Muscle of arm (tissue), 12 donors: ENCODE measurements around the gene C1QL1. TPM values are rescaled to one million over a fixed set of nuclear protein-coding genes. Genes with fewer than 3 reads are reported as not detected.
"Not testable (repeated sequence)": the region's sequence is repeated elsewhere in the genome, so short reads cannot be mapped to it uniquely, and the experiment has no call there.

Experiments
- DNase-seq: peaks from one replicate; pipeline ENCODE4 v3.0.0-alpha.2; 2013
- polyA plus RNA-seq, 12 donors: library from polyadenylated mRNA; unstranded; fragments of 120-200 nt; gene quantifications; one replicate each; pipeline ENCODE4 v1.2.1, GENCODE V29; 2013; ENCODE audit not compliant: insufficient read length in 12 of 12

Gene C1QL1
- polyA plus RNA-seq, 12 donors, result 1.2 to 8.8 (median 1.9) TPM; not detected in 1

DNA sequence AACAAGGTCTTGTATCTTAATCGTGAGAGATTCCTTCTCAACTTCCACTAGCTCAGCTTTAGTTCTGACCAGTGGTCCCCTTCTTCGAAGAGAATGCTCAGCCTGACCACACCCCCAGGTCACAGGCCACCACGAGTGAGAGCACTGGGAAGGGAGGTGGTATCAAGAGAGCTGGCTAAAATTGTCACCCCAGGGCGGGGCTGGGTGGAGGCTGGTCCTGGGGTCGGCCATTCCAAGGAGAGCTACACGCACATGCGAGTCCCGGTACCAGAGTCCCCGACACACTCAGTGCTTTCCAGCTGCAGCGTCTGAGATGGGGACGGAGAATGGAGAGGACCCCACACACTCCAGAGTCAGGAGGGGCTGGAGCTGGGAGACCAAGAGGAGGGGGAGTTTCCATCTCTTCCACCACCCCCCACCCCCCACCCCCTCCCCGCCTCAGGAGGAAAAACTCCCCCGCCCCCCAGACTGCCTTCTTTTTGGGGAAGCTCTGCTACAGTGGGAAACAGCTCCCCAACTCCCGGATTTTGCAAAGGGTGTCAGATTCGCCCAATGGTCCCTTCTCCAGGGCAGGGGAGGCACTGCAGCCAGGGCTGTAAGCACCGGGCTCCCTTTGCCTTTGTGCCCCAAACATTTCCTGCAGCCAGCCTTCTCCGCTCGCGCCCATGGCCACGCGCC, 1.6 kb downstream of the C1QL1 start:
- no peak for DNase-seq

DNA sequence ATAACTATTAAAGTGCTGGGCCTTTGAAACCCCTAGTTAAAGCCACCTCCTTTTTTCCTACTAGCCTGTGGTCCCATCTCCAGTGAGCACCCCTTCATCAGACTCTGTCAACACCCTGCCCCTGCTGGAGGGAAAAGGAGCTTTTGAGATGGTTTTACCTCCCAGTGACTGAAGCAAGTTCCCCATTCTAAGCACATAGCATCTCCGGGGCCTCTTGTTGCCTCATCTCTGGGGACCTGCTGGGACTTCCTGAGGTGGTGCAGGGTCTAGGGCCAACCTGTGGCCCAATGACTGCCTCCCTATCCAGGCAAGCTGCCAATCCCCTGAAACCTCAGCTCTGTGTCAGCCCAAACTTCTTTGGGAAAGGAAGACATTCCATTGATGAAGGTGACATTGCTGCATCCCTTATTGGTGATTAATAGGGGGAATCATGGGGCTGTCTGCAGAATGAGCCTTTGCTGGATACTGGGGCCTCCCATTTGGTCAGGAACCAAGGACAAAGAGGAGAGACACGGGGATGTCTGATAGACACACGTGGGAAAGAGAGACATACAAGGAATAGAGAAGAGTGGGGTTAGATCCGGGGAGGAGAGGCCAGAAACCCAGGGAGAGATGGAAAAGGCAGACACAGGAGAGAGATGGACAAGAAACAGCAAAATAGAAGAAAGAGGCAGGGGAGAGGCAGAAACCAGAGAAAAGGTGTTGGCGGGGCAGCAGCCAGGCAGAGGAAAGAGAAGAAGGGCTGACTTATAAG, 2.4 kb downstream of the C1QL1 start:
- no peak for DNase-seq

DNA sequence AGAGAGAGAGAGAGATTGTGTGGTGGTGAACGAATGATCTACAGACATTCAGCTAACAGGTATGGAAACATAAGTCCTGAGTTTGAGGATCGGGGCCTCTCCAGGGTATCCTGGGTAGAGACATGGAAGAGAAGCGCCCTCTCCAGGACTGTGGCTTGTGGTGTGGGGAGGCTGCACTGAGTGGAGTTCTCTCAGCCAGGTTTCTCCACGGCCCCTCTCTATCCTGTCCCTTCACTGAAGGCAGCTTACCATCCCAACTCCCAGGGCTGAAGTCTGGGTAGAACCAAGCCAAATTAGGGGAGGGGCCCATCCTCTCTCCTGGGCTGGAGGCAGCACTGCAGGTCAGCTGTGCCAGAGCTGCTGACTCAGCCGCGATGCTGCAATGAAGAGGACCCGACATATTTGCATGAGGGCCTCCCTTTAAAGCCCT, 6.2 kb downstream of the C1QL1 start:
- no peak for DNase-seq

DNA sequence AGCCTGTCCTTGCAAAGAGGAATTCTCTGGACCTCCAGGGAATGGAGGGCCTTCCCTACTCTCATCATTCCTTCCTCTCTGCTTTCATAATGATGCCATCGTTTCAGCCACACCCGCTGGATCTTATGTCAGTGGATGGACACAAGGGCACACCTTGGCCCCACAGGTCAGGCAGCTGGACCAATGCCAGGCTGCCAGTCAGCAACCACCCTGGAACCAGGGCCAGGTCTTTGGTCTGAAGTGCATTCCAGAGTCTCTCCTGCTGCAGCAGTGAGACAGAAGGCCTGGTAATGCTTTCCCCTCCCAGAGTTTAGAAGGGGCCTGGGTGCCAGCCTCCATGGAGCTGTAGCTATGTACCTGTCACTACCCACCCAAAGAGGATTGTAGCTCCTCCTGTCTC, 7.4 kb downstream of the C1QL1 start:
- DNase-seq, result no peak

DNA sequence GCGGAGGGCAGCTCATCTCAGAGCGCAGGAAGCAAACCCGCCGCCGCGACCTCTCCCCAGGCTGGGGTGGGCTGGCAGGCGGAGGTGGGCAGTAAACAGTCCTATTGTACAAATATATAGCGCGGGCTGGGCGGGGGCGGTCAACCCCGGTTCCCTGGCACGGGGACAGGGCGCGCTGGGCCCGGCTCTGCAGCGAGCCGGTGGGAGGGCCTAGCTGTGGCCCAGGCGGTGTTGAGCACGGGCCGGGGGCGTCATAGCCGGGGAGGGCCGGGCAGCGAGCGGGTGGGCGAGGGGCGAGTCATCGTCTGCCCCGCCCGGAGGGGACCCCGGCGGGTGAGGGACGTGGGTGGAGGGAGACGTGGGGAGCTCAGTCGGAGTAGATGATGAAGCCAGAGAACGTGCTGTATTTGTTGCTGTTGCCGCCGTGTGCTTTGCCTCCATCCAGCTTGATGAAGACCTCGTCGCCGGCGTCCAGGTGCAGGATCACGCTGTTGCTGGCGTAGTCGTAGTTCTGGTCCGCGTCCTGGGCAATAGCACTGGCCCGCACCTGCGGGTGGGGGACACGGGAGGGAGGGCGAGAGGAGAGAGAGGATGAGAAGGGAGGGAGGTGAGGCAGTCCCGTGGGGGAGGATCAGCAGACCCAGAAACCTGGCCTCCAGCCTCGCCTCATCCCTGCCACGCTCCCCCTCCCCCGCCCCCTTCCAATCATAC, 8.1 kb downstream of the C1QL1 start:
- no peak for DNase-seq

DNA sequence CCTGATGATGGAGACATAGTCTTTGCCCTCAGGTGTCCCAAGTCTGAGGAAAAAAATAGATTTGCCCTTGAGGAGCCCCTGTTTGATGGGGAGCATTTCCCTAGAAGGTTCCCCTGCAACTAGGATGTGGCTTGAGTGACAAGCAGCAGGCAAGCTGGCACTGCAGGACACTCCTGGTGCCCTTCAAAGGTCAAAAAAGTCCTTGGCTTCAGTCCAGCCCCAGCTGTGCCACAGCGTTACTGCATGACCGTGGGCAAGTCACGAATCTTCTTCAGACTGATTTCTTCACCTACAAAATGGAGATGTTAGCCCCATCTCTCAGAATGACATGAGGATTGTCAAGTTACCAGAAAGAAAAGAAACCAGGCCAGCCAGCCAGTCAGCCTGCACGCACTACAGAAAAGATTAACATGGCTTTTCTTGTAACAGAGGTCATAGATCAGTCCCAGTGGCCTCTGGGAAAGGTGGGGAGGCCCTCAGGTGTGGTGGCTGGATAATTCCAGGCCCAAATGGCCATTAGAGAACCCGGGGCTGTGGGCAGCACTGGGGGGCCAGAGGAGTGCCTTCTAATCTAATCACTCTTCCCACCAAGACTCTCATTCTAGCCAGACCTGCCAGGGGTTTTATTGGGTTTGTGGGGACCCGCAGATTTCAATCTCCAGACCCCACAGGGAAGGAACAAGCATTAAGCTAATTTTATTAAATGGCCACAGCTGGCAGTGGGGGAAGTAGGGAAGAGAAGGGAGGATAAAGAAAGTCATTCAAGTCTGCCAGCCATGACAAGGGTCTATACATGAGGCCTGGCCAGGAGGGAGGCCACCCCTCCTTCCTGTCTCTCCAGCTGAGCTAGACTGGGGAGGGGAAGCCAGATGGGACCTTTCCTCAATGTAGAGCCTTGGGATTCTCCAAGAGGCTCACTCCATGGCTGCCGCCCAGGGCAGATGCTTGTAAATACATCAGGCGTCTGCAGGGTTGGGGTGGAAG, 10.8 kb downstream of the C1QL1 start:
- no peak for DNase-seq

DNA sequence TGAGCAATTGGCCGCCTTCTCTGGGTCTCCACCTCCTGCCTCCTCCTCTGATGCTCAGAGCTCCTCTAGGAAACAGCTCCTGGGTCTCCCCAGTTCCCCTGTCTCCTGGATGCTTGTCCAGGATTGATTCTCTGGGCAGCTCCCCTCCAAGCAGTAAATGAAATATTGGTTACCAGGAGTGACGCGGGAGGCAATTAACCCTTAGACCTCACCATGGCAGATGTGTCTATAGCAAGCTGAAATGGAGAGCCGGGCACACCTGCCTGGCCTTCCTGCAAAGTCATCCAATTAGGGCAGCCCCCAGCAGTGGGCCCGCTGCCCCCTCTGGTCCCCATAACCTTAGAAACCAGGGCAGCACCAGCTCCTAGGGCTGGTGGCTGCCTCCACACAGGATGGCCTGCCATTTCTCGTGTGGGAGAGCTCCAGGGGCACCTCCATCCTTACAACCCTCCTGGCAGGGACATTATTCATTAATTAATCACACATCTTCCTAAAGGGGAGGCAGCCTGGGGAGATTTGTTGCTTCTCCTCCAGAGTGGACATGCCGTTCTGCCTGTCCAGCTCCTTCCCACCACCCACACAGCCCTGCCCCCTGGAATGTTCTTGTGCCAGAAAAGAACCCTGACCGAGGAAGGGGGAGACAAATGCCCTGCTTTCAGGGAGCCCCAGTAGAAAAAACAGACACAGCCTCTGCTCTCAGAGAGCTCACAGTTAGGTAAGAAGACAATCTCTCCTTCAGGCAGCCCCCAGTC, 12.3 kb downstream of the C1QL1 start:
- DNase-seq, result no peak

DNA sequence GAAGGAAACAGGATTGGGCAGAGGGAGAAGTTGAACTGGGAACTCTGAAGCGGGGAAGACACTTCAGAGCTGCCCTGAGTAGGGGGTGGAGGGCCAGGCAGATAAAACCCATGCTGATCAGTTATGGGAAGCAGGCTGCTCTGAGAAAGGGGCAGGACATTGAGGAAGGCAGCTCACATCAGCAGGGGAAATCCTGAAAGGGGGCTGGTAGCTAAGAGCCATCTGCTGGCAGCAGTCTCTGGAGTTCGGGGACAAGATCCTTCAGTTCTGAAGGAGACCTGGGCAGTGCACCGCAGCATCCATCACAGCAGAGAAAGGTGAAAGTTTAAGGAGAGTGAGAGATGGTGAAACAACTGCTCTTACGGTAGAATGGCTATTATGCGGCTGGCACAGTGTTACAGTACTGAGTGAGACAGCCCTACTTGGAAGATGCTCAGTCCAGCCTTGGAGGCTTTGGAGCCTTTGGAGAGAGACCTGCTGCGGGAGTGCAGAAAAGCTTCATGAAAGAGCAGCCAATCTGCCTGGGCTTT, 15.1 kb downstream of the C1QL1 start:
- DNase-seq, result no peak

DNA sequence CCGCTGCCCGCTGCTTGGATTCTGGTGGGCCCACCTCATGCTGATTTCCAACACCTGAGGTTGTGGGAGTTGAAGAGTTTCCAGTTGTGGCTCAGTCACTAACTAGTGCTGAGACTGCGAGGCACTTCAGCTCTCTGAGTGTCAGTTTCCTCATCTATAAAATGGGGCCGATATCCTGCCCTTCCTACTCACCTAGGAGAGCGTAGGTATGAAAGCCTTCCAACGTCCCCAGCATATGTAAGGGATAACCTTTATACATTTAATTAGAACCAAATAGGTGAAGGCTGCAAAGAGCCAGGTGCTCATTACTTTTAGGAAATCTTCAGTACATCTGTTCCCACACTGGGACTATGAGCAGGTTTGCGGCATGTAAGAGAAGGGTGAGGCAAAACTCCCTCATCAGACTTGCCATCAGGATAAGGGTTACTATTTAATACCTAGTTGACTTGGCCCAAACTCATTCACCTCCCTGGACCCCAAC, 19.7 kb downstream of the C1QL1 start:
- no peak for DNase-seq

DNA sequence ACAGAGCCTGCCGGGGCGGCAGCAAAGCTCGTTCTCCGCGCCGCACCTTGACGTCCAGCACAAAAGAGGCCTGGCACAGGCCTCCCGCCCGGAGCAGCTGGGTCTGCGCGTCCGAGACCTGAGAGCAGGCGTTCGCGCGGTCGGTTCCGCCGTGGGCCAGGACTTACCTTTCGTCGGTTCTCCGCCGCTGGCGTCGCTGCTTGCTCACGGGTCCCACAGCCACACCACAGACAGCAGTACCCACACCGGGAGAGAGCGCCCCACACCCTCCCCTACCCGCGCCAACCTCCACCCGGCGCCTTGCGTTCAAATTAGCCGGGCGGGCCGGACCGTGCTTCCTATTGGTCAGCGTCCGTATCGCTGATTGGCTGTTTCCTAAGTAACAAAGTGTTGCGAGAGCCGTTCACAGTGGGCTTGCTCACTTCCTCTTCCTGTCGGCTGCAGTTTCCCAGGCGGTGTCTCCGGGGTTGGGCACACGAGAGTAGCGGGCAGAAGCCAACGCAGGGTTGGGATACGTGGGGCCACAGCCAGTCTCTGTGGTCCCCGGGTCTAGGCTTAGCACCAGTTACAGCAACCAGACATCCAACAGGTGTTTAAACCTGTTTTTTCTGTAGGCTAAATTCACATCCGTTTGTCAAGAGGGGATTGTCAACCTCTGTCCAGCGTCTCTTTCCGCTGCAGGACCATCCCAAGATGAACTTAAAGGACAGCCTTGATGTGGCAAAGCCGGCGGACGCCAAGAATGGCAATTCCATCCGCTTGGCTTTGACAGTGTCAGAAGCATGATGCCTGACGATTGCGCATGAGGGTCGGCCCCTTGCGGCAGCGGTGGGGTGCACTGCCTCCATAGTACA, 20.4 kb downstream of the C1QL1 start, which contains the start of gene KIF18B:
KIF18B (minus strand) TSS at position 313 of the 854 bp plus-strand sequence. CDS start 11,429 bp downstream, outside the sequence.
- peak; percentile 92 for DNase-seq

DNA sequence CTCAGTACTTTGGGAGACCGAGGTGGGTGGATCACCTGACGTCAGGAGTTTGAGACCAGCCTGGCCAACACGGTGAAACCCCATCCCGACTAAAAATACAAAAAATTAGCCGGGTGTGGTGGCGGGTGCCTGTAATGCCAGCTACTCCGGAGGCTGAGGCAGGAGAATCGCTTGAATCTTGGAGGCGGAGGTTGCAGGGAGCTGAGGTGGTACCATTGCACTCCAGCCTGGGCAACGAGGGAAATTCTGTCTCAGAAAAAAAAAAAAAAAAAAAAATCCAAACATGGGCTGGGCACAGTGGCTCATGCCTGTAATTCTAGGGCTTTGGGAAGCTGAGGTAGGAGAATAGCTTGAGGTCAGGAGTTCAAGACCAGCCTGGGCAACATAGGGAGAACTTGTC, 22.5 kb downstream of the C1QL1 start:
- not testable (repeated sequence) for DNase-seq

DNA sequence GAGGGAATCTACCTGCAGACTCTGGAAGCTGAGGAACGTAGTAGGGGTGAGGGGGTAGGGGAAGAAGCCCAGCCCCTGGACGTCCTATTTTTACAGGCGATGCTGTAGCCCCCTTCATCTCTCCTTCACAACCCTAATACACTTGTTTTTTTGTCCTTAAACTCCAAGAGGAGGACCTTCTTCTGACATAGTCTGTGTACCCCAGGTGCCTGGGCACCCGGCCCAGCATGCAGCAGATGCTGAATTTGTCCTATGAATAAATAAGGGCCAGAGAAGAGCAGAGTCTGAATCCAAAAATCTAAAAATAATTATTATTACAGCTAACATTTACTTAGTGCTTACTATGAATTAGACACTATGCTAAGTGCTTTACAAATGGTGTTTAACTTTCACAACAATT, 25.6 kb downstream of the C1QL1 start:
- DNase-seq, result no peak

DNA sequence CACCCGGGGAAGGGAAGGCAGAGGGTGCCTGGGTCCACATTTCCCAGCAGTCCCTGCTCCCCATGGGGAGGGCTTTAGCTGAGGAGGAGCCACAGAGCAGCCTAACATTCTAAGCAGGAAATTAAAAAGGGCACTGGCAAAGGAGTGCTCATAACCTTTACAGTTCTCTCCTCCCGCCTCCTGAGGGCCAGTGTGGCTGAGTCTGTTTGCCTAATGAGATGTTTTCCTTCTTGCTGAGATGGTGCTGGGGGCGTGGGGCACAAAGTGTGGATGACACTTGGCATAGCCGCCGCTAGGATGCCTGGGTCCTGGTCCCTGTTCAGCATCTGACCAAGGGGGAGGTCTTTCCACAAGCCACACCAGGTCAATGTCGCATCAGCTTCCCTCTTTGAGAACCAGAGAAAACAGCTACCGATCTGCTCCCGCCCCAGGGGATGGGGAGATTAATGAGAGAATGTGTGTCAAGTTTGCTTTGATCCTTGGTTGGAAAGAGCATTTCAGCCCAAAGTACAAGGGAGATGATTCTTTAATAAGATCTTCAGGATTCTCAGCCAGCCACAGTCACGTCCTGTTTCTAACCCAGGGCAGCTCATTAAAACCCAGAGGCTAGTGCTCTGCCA, 26.3 kb downstream of the C1QL1 start:
- no peak for DNase-seq

DNA sequence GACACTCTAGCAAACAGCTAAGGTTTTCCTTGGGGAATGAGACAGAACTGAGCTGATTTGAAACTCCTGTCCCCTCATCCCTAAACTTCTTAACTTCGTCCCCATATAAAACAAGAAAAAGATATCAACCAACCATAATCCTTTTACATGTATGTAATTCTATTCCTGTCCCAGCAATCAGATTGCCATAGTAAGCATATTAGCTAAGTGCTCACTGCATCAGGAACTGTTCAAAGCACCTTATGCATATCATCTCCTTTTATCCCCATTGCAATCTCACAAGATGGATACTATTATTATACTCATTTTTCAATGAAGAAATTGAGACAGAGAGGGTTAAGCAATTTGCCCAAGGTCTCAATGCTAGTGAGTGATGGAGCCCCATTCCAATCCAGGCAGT, 27.3 kb downstream of the C1QL1 start:
- DNase-seq, result no peak

DNA sequence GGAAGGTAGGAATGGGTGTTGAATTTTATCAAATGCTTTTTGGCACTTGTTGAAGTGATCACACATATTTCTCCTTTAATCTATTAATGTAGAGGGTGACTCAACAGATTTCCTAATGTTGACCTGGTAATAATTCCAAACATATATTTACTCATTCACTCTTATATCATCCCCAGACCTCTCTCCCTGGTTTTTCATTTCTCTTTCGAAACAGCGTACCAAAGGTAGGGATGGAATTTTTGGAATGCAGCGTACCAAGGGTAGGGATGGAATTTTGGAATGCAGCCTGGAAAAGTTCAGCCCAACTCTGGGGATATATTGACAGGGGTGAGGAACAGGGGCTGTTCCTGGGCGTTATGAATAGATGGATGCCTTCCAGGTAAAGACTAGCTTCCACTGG, 27.8 kb downstream of the C1QL1 start:
- DNase-seq, result no peak

DNA sequence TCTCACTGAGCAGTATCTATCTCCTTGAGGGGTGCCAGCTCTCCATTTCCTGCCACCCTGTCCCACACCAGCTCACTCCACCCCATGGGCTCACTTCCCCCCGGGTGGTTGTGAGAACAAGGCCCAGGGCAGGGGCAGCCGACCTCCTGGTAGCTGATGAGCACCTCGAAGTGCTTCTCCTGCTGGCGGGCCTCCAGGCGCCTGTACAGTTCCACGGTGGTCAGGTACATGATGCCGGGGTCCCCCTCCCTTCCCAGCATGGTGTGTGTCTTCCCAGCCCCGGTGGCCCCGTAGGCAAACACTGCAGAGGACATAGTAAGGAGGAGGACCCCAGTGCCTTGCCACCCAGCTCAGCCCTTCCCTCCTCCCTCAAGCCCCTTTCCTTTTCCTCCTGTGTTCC, 33.0 kb downstream of the C1QL1 start:
- no peak for DNase-seq

DNA sequence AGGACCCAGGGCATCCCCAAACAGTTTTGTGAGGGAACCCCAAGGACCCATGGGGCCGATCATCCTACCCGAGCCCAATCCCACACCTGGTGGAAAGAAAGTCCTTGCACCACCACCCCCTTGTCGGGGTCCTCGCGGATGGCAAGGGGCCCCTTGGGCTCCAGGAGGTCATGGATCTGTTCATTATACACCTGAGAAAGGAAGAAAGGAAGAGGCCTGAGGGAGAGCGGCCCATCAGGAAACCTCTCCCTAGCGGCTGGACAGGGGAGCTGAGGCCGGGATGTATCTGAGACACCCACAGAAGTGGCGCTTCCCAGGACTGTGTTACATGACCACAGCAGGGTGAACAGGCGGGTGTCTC, 33.4 kb downstream of the C1QL1 start:
- no peak for DNase-seq

DNA sequence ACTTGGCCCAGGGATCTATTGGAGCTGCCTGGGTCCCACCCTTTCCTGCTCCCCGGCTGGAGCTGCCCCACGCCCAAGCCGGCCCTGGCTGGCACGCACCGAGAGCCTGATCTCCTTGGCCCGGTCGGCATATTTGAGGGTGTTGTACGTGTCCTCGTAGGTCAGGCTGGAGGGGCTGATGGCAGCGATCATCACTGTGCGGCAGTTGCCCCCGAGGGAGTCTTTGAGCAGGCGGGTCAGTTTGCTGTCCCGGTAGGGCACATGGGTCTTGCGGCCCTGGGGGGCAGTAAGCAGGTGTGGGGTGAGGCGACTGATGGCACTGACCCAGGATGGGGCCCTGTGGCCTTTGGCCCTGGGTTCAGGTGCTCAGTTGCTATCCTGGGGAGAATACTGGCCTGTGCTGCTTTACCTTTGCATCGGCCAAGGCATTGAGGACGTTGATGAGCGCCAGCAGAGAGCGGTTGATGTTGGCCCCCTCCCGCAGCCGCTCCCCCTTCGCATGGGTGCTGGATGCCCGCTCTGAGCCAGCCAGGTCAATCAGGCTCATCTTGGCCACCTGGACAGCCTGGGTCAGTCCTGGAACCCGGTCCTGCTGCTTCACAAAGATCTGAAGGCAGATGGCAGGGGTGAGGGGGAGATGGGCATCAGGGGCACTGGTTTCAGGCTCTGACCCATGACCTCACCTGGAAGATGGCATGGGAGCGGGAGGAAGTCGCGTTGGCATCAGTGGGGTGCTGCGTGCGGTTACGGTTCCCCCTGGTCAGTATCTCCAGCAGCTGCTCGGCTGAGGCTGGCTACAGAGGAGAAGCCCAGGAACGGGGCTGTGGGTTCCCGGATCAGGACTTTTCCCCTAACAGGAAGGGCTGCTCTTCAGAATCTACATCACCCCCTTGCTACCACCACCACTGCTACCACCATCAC, 34.0 kb downstream of the C1QL1 start:
- DNase-seq, result no peak
